ENCODE results near the gene NCKAP5.

GRCh38 chr2:132857319-132857718, 710.9 kb downstream of the NCKAP5 start:
- TF ChIP-seq POLR2AphosphoS5 (IDR thresholded peaks at IDR 0.05; ENCODE audit: low read depth, low read length): no peak
- TF ChIP-seq POLR2A (IDR thresholded peaks at IDR 0.05; ENCODE audit: low read depth, low read length): no peak
- TF ChIP-seq TAF1 (IDR thresholded peaks at IDR 0.05; ENCODE audit: borderline replicate concordance, low read depth, low read length): no peak

All from GM12892 (cell line).